Stimulated activated CD4-positive, alpha-beta T cell treated with anti-CD3 and anti-CD28 coated beads, Interleukin-2, amount 100 ng/mL, for 4 hours (primary cell): ENCODE measurements around the gene P4HA3.

Experiments
- DNase-seq: peaks from one replicate; pipeline ENCODE4 v3.0.0-alpha.2; 2020; ENCODE audit warnings: low read depth

Gene P4HA3

GRCh38 chr11:74316772-74317505 is 5.5 kb upstream of the P4HA3 start:
- DNase-seq, result no peak

GRCh38 chr11:74312326-74312725 is 886 bp upstream of the P4HA3 start:
- no peak for DNase-seq

- no peak for DNase-seq
Observed at GRCh38 chr11:74310857-74311256, 583 bp downstream of the P4HA3 start.

GRCh38 chr11:74307434-74307833 is 4.0 kb downstream of the P4HA3 start:
- DNase-seq, result no peak

- DNase-seq, result no peak
Observed at GRCh38 chr11:74306435-74307175, 4.8 kb downstream of the P4HA3 start.

GRCh38 chr11:74299015-74299414 is 12.4 kb downstream of the P4HA3 start:
- DNase-seq, result no peak

GRCh38 chr11:74297484-74297883 is 14.0 kb downstream of the P4HA3 start:
- DNase-seq, result no peak

GRCh38 chr11:74288911-74289310 is 22.5 kb downstream of the P4HA3 start:
- no peak for DNase-seq

GRCh38 chr11:74288161-74288560 is 23.3 kb downstream of the P4HA3 start:
- no peak for DNase-seq

GRCh38 chr11:74284466-74284865 is 27.0 kb downstream of the P4HA3 start:
- no peak for DNase-seq

- DNase-seq, result no peak
Observed at GRCh38 chr11:74283580-74284180, 27.8 kb downstream of the P4HA3 start.

- no peak for DNase-seq
Observed at GRCh38 chr11:74282914-74283371, 28.5 kb downstream of the P4HA3 start.

GRCh38 chr11:74282421-74282820 is 29.0 kb downstream of the P4HA3 start:
- no peak for DNase-seq

- no peak for DNase-seq
Observed at GRCh38 chr11:74280494-74280893, 30.9 kb downstream of the P4HA3 start.

GRCh38 chr11:74279256-74279655 is 32.2 kb downstream of the P4HA3 start:
- DNase-seq, result no peak

GRCh38 chr11:74278721-74279161 is 32.7 kb downstream of the P4HA3 start:
- no peak for DNase-seq

- no peak for DNase-seq
Observed at GRCh38 chr11:74278103-74278502, 33.3 kb downstream of the P4HA3 start.

GRCh38 chr11:74276581-74276980 is 34.9 kb downstream of the P4HA3 start:
- no peak for DNase-seq

- no peak for DNase-seq
Observed at GRCh38 chr11:74272276-74272675, 39.2 kb downstream of the P4HA3 start.

GRCh38 chr11:74269161-74269811 is 42.2 kb downstream of the P4HA3 start:
- DNase-seq, result no peak

GRCh38 chr11:74268456-74268855 is 43.0 kb downstream of the P4HA3 start:
- DNase-seq, result no peak

GRCh38 chr11:74267014-74267413 is 44.4 kb downstream of the P4HA3 start:
- DNase-seq, result no peak

- no peak for DNase-seq
Observed at GRCh38 chr11:74265256-74265655, 46.2 kb downstream of the P4HA3 start.
